Erythroblast (primary cell): ENCODE measurements around the gene MACC1.
"Not testable (repeated sequence)": the region's sequence is repeated elsewhere in the genome, so short reads cannot be mapped to it uniquely, and the experiment has no call there.

Source experiments
- DNase-seq, 2 experiments: peaks; one replicate each; lab custom pipeline; 2025; lab: John Stamatoyannopoulos, UW
- GATA1 ChIP-seq: IDR thresholded peaks from 2 replicates; pipeline ENCODE4 v1.6.1; 2011; ENCODE audit warnings: low read depth, mild to moderate bottlenecking, control low read depth, low read length, moderate library complexity
- POLR2A ChIP-seq: IDR thresholded peaks from 2 replicates; pipeline ENCODE4 v1.6.1; 2011; ENCODE audit warnings: mild to moderate bottlenecking, low read length

The MACC1 gene

DNA sequence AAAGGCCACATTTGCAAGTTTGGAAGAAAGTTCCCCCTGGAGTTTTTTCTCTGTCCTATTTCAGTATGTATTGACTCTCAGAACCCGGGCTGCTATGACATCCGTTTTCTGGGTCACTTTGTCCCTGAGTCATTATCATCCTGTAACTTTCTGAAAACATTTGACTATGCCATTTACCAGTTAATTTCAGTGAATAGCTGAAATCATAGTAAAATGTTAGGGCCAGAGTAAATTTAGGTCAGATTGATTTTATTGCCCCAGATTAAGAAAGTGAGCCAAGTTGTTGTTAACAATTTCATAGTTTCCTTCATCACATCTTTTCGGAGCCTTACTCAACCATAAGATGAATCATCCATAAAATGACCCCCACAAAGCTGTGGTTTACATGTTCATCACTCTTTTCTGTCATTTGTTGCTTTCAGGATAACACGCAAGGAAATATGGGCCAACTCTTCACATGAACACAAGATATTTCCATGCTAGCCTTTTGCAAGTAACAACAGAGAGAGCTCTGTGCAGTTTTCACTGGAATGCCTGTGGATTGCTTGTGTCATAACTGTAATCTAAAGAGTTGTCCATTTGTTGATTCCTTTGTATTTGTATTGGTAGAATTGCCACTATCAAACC is 3.9 kb upstream of the MACC1 start:
- no peak for TF ChIP-seq GATA1
- TF ChIP-seq POLR2A: no peak
- peak; percentile 30 to 79 for DNase-seq

DNA sequence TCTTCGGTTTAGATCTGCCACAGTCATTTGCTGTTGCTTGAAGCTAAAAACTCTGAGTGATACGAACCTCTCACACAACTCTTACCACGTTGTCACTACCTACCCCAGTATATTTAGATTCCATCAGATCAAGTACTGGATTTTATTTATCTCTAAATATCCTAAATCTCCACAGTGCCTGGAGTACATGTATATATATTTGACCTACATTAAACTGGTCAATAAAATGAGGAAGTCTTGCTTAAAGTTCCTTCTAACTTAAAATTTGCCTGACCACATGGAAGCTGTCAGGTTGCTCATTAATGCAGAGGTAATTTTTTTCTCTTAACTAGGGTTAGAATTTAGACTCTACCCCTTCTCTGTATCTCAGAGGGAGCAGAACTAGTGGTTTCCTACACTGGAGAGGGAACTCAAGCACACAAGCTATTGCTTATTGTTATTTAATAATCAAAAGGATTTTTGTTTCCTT is 3.1 kb upstream of the MACC1 start:
- no peak for DNase-seq

DNA sequence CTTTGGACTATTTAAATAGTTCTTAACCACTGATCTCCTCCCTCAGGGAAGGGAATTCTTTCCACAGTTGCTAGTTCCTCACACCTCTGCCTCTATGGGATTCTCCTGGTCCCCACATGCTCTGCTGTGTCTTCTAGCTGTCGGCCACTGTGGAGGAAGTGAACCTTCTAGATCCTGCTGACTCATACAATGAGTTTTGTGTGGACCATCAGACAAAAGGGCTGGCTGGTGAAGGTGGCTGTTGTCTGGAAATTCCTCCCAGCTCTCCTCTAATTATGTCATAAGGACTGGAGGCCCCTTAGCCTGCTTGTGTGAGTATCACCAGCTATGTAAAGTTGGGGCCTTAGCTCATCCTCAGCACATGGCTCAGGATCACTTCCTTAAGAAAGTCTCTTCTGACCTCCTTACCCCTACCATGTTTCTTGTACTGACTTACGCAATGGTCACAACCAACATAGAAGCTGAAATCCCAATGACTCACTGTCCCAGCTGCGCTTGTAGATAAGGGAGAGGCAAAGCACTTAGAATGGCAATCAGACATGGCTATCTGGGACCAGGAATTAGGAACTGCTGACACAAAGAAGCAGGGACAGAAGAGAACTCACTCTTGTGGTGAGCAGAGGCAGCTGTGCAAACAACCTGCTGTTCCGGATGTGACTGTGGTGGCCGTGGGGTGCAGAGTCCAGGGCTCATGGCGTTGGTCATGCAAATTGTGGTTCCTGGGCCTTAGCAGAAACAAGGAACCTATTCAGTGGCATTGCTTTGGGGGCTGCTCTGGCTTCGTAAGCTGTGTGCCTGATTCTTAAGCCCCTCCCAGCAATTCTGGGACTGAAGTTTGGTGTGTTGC is 2.5 kb upstream of the MACC1 start:
- peak; percentile 96 for DNase-seq
- TF ChIP-seq GATA1 (peak; percentile 93), POLR2A (peak; percentile 59)

More for the DNA sequence above, 3.1 kb upstream of the MACC1 start:
- TF ChIP-seq POLR2A: no peak
- no peak for TF ChIP-seq GATA1

DNA sequence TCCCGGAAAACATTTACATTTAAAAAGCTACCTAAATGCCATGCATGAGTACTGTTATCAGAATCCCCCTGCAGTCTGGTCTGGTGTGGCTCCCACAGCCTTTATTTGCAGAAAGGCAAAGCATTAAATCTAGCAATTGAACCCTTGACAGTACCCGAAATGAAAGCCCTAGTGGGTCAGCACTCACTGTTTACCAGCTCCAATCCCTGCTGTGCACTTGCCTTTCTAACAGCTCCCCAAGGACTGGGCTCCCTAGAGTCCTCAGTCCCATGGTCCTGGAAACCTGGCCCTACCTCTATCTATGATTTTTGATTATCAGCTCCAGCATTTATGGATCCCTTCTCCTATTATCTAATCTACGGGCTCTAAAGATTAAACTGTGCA is 1.9 kb upstream of the MACC1 start:
- TF ChIP-seq POLR2A (no peak), GATA1 (no peak)
- peak in 1 of 2 experiments; percentile 65 for DNase-seq

DNA sequence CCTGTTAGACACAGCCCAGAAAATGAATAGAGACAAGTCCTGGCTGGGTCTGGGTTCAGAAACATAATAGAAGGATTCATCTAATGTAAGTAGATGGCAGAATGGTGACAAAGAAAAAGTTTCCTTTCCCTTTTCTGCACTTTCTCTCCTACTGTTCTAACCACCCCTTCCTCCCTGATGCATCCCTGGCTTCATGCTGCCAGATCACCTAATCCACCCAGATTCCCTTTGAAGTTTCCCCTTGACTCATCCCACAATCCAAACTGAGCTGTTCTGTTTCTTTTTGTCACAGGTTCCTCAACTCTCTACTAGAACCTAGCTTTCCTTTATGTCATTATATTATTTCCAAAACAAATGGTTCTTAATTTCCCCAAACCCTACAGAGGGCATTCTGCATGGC is 1.1 kb upstream of the MACC1 start:
- peak in 1 of 2 experiments; percentile 51 for DNase-seq
- no peak for TF ChIP-seq GATA1
- TF ChIP-seq POLR2A: no peak

DNA sequence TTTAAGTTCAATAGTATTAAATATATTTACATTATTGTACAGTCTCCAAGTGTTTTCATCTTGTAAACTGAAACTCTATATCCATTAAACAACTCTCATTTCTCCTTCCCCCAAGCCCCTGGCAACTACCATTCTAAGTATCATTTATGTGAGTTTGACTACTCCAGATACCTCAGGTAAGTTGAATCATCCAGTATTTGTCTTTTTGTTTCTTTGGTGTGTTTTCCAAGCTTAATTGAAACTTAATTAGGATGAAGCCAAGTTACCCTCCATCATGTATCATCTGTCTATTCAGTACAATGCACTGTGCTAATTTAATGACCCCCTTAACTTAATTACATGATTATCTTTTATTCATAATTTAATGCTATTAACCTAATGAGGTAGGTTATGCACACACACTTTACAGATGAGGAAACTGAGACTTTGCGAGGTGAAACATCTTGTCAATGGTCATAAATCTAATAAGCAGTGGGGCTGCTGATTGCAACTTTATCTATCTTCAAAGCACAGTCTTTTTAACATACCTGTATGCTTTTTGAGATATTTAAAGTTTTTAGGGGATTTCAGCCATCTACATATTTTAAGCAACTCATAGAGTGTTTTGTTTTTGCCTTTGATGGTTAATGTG is 663 bp downstream of the MACC1 start:
- TF ChIP-seq POLR2A (no peak), GATA1 (no peak)
- peak in 1 of 2 experiments; percentile 49 for DNase-seq

DNA sequence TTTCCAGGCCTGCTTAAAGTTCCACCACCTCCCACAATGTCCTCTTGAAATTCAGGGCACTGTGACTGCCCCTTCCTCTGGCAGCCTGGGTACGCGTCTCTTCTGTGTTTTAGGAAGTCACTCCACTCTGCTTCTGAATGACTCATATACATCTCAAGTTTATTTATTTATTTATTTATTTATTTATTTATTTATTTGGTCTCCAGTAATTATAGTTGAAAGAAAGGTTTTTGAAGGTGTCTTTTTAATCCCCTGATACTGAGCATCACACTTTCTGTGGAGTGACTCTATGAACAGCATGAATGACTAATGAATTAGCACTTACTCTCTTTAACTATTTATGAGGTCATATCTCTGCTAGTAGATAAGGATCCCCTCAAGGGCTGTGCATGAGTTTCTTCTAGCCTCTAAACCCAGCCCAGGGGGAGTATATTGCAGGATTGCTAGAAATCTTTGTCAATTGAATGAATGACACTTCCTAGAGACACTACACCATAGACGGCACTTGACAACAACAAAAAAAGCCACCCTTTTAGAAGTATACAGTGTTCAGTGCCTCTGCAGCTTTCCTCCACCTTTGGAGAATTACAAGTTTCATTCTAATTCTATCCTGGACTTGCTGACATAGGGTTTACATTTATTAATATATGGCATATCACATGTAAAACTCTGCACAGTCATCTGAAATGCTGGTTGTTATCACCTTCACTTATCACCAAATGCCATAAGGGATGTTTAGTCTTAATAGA is 2.1 kb downstream of the MACC1 start:
- TF ChIP-seq POLR2A (no peak), GATA1 (no peak)
- peak; percentile 78 to 86 for DNase-seq

DNA sequence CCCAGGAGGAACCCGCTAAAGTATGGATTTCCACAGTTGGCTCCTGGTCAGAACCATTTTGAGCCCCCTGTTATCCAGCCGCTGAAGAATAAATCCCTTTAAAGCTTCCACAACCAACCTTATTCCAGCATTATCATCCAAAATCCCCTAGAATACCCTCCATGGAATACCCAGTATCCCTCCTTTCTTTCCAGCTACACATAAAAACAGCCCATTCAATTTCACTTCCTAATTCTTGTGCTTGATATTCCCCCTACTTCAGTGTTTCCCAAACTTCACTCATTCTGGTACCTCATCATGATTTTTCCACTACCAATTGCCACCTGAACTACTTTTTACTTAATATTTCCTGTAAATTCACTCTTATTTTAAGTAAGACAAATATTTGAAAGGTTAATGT is 3.1 kb downstream of the MACC1 start:
- peak in 1 of 2 experiments; percentile 42 for DNase-seq
- no peak for TF ChIP-seq GATA1
- no peak for TF ChIP-seq POLR2A

DNA sequence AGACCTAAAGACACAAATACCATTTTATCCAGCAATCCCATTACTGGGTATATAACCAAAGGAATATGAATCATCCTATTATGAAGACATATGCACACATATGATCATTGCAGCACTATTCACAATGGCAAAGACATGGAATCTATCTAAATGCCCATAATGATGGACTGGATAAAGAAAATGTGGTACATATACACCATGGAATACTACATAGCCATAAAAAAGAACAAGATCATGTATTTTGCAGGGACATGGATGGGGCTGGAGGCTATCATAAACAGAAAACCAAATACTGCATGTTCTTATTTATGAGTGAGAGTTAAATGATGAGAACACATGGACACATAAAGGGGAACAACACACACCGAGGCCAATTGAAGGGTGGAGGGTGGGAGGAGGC is 3.8 kb downstream of the MACC1 start:
- DNase-seq: peak in 1 of 2 experiments; percentile 17
- TF ChIP-seq GATA1 (no peak), POLR2A (no peak)

DNA sequence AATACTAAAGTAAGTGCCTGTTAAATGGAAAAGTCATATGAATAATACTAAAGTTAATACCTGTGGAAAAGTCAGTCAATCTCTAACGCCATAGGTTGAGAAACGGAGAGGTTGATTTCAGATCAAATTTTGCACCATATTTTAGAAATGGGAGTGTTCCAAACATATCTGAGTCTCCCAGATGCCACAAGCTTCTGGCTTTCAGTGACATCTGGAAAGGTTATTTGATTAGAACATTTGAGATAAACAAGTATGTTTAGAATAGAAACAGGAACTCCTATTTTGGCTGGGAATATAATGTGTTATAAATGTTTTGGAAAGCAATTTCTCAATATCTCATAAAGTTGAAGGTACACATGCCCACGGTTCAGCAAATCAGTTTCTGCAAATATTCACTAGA is 5.8 kb downstream of the MACC1 start:
- peak; percentile 62 to 73 for DNase-seq
- TF ChIP-seq GATA1: no peak
- no peak for TF ChIP-seq POLR2A

DNA sequence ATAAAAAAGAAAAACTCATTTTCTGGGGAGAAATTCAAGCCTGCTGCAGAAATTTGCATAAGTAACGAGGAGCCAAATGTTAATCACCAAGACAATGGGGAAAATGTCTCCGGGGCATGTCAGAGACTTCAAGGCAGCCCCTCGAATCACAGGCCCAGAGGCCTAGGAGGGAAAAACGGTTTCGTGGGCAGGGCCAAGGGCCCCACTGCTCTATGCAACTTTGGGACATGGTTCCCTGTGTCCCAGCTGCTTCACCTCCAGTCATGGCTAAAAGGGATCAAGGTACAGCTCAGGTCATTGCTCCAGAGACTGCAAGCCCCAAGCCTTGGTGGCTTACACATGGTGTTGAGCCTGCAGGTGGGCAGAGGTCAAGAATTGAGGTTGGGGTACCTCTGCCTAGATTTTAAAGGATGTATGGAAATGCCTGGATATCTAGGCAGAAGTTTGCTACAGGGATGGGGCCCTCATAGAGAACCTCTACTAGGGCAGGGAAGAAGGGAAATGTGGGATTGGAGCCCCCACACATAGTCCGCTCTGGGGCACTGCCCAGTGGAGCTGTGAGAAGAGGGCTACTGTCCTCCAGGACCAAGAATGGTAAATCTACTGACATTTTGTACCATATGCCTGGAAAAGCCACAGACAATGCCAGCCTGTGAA is 8.4 kb downstream of the MACC1 start:
- TF ChIP-seq POLR2A: no peak
- TF ChIP-seq GATA1: no peak
- no peak for DNase-seq

DNA sequence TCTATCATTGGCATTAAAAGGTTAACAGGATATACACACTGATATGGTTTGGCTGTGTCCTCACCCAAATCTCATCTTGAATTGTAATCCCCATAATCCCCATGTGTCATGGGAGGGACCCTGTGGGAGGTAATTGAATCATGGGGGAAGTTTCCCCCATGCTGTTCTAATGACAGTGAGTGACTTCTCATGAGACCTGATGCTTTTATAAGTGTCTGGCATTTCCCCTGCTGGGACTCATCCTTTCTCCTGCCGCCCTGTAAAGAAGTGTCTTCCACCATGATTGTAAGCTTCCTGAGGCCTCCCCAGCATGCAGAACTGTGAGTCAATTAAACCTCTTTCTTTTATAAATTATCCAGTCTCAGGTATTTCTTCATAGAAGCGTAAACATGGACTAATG is 9.4 kb downstream of the MACC1 start:
- not testable (repeated sequence) for DNase-seq
